ENCODE results near the gene STAT5B. TPM values are rescaled to one million over a fixed set of nuclear protein-coding genes. Genes with fewer than 3 reads are reported as not detected.

STAT5B gene
- total and polyA plus RNA-seq, 2 of the 13 experiments (the other 11 are each of a cell fraction or from before 2014, with no cell fraction given), result 21.0 to 42.8 TPM

- BruUV-seq (replicated peaks), result TSS peak; percentile 35
- peaks cover 20 to 69% of the 10 kb centered on the region in 2 experiments for H3K36me3 ChIP-seq (replicated peaks in 1 of 2; ENCODE audit: control insufficient read depth in 1 of 2, insufficient read depth in 2 of 2, low read length in 2 of 2)
- FAIRE-seq (no peak), DNase-seq (ENCODE audit: low spot score) (no peak), ATAC-seq (no peak)
- H3K79me2 ChIP-seq (ENCODE audit: insufficient read depth, low read length), result no peaks in the 10 kb centered on the region
- H3K27ac ChIP-seq (ENCODE audit: extremely low read length, insufficient read depth, low read length), result no peak overlapping the region
- H3K9ac ChIP-seq (ENCODE audit: insufficient read depth, low read depth, low read length), result no peak overlapping the region
- CTCF ChIA-PET (ENCODE audit: low intra/inter-chr PET ratio, low total read pairs), result interaction anchor here (2.1 to 5.9 kb wide), 5 partner anchors 77 to 205 kb away, joined by 8 to 163 read pairs (median 18); no protein-coding TSS in a partner anchor
- H3K4me1 ChIP-seq (ENCODE audit: insufficient read depth, low read length), result peaks cover 17% of the 10 kb centered on the region
- H3K9me3 ChIP-seq (ENCODE audit: low read length), result no peaks in the 10 kb centered on the region
- H4K20me1 ChIP-seq (ENCODE audit: insufficient read depth, low read length), result peaks cover 5% of the 10 kb centered on the region; the same call in 1 of the 2 replicates
- in situ Hi-C loops (cut with HindIII; ENCODE audit: extremely low pct_ligation_motif_present, low pct_unique_long_range_greater_than_20kb) (loop anchor here (5.0 kb wide), 2 partner anchors 81 to 201 kb away; no protein-coding TSS in a partner anchor), intact Hi-C loops (cut with micrococcal nuclease; ENCODE audit: unreplicated experiment) (no loop called here)
- 98% methylated on average over 4 of the region's 4 CpGs for WGBS (ENCODE audit: low lambda C conversion rate)
- no peak overlapping the region for H2AFZ ChIP-seq (ENCODE audit: low read length)
- H3K4me2 ChIP-seq (ENCODE audit: low read depth, low read length), result no peak overlapping the region
- no peak overlapping the region for H3K4me3 ChIP-seq (replicated peaks in 1 of 3; ENCODE audit: insufficient read depth in 1 of 3, low read depth in 2 of 3, low read length in 3 of 3)
- POLR2A ChIA-PET, result interaction anchor here (1.2 kb wide), 1 partner anchor 9 kb away, joined by 5 read pairs; no protein-coding TSS in a partner anchor
- no peaks in the 10 kb centered on the region for H3K27me3 ChIP-seq (ENCODE audit: control insufficient read depth in 1 of 2, insufficient read depth in 2 of 2, low read length in 2 of 2)
- no peak for TF ChIP-seq NFKB2 (CRISPR knock-in tag; IDR thresholded peaks at IDR 0.05; ENCODE audit: borderline replicate concordance)
- no peak for TF ChIP-seq ZHX2 (IDR thresholded peaks at IDR 0.05; ENCODE audit: low read depth)
- TF ChIP-seq ZHX2 (CRISPR knock-in tag; IDR thresholded peaks at IDR 0.05; ENCODE audit: borderline replicate concordance), result no peak
- no peak for TF ChIP-seq TBL1XR1 (IDR thresholded peaks at IDR 0.05; ENCODE audit: borderline replicate concordance, low read length, partially characterized antibody)
- no peak for TF ChIP-seq DMAP1 (CRISPR knock-in tag; IDR thresholded peaks at IDR 0.05)
- no peak for TF ChIP-seq HCFC1 (IDR thresholded peaks at IDR 0.05; ENCODE audit: low read depth, low read length)
- no peak for TF ChIP-seq ZNF382 (CRISPR knock-in tag; IDR thresholded peaks at IDR 0.05; ENCODE audit: borderline replicate concordance)
- no peak for TF ChIP-seq ZBTB44 (CRISPR knock-in tag; IDR thresholded peaks at IDR 0.05)
- TF ChIP-seq ZNF746 (CRISPR knock-in tag; IDR thresholded peaks at IDR 0.05), result no peak
- no peak for TF ChIP-seq GFI1 (CRISPR knock-in tag; IDR thresholded peaks at IDR 0.05; ENCODE audit: borderline replicate concordance)
- no peak for TF ChIP-seq FOXO1 (CRISPR knock-in tag; IDR thresholded peaks at IDR 0.05)
- no peak for TF ChIP-seq ZNF737 (CRISPR knock-in tag; IDR thresholded peaks at IDR 0.05; ENCODE audit: borderline replicate concordance)
- no peak for TF ChIP-seq ZIK1 (CRISPR knock-in tag; IDR thresholded peaks at IDR 0.05; ENCODE audit: borderline replicate concordance, low read depth)
- TF ChIP-seq ZNF800 (CRISPR knock-in tag; IDR thresholded peaks at IDR 0.05), result no peak
- TF ChIP-seq HDAC1 (CRISPR knock-in tag; IDR thresholded peaks at IDR 0.05), result no peak
These were observed 45.4 kb upstream of the STAT5B start for GRCh38 chr17:42321555-42321954.
